ENCODE data around the gene ADGRA1. TPM values are rescaled to one million over a fixed set of nuclear protein-coding genes. Genes with fewer than 3 reads are reported as not detected.
"Not testable (repeated sequence)": the region's sequence is repeated elsewhere in the genome, so short reads cannot be mapped to it uniquely, and the experiment has no call there.

Gene ADGRA1
- total RNA-seq, 1 experiment from 2014 or later: not detected

DNA sequence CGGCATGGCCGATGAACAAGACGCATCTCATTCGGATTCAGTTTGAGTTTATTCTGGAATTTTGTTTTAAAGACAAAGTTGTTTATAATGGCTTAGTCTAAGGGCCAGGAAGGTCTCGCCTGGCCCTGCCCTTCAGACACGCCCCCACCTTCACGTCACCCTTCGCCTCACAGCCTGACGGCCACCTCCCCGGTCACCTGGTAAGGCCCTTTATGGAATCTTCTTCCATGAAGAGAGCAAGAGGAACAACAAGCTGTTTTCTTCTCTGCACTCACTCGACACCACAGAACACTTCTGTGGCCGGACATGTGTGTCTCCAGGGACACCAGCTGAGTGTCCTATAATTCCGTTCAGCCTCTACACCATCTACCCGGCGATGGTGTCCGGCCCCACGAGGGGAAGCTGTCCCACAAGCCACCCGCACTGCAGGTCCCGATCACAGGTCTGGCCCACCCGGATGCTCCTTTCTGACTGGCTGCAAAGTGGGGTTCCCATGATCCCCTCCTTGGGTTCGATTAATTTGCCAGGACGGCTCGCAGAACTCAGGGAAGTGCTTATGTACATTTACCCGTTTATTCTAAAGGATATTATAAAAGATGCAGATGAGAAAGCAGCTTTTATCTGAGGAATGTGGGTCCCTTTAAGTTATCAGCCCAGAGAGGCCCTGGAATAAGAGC, 54.9 kb downstream of the ADGRA1 start:
- DNase-seq (ENCODE audit: low read depth): no peak

DNA sequence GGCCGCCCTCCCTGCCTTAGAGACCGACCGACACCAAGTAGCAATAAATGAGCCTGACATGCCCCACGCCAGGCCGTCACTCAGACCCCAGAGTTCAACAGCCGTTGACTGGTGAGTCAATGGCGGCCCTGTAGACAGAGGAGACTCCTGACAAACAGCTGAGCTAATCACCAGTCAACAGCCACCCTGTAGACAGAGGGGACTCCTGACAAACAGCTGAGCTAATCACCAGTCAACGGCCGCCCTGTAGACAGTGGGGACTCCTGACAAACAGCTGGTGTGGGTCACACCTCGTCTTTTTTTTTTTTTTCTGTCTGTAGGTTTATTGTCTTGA, 55.4 kb downstream of the ADGRA1 start:
- no peak for DNase-seq (ENCODE audit: low read depth)

DNA sequence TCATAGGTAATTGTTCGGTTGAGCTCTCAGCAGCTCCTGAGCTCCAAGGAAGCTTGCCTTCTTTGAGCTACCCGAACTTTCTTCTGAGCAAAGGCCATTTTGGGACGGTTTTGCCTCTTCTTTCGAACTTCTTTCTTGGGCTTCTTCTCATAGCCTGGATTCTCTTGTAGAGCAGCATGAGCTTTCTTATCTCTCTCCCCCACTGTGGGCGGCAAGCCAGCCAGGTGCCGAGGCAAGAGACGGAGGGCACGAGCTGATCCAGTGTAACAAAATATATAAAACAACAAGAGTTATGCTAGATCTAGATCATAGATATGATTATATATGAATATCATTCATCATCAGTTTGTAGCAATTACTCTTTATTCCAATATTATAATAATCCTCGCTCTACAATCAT, 55.8 kb downstream of the ADGRA1 start:
- DNase-seq (ENCODE audit: low read depth): no peak

DNA sequence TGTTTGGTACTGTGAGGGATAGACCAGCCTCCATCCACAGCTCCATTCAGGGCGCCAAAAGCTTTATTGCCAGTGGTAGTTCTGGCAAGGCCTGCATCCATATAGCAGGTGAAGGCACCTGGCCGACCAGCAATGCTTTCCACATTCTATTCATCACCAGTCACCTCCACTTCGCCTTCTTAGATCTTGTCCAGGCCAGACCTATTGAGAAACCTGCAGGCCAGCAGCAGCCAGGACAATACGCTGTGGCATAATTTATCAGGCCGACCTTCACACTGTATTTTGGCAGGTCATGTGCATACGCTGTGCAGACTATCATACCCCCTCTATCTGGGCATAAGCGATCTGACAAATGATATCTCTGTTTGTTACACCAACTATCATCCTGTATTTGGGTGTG, 57.0 kb downstream of the ADGRA1 start:
- DNase-seq (ENCODE audit: low read depth): no peak

DNA sequence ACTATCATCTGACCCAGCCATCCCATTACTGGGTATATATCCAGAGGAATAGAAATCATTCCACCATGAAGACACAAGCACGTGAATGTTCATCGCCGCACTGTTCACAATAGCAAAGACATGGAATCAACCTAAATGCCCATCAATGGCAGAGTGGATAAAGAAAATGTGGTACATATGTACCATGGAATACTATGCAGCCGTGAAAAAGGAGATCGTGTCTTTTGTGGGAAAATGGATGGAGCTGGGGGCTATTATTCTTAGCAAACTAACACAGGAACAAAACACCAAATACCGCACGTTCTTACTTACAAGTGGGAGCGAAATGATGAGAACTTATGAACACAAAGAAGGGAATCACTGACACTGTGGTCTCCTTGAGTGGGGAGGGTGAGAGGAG, 62.5 kb downstream of the ADGRA1 start:
- no peak for DNase-seq (ENCODE audit: low read depth)

DNA sequence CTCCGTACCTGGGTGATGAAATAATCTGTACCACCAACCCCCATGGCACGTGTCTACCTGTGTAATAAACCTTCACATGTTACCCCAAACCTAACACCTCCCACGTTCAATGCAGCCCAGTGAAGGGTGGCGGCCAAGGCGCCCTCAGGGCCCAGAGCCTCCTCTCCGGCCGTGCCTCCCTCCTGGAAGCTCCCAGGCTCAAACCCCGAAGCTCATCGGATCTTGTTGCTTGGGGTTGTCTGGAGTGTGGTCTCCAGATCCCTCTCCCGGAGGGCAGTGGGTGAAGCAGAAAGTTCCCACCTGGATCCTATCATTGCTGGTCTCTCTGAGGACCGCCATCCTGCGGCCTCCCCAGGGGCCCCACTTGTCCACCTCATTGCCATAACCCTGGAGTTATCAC, 62.9 kb downstream of the ADGRA1 start:
- no peak for DNase-seq (ENCODE audit: low read depth)

DNA sequence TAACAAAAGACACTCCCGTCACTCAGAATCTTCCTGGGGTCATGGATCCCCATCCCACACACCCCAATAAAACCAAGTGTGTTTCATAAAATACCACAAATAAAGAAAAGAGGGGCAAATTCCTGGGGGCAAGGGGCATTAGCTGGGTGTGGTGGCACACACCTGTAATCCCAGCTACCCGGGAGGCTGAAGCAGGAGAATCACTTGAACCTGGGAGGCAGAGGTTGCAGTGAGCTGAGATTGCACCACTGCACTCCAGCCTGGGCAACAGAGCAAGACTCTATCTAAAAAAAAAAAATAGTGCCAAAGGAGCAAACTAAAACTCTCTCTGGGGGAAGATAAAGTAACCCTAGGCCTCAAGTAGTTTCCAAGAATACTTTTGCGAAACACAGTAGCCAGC, 63.3 kb downstream of the ADGRA1 start:
- DNase-seq (ENCODE audit: low read depth): not testable (repeated sequence)

DNA sequence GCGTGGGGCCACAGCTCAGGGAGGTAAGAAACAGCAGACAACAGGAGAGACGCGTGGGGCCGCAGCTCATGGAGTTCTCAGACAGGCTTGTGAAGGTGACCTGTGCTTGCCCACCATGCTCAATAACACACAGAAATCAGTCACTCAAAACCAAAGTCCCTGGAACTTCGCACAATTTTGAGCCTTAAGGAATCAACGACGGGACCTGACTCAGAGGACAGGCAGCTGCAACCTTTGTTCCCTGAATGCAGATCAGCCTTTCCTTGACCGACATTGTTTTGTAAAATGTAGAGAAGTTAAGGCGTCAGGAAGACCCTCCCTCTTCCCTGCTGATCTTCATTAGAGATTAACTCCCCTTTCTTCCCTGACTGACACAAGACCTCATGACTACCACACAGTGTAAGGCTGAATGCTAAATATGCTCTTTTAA, 63.8 kb downstream of the ADGRA1 start:
- DNase-seq (ENCODE audit: low read depth): no peak

DNA sequence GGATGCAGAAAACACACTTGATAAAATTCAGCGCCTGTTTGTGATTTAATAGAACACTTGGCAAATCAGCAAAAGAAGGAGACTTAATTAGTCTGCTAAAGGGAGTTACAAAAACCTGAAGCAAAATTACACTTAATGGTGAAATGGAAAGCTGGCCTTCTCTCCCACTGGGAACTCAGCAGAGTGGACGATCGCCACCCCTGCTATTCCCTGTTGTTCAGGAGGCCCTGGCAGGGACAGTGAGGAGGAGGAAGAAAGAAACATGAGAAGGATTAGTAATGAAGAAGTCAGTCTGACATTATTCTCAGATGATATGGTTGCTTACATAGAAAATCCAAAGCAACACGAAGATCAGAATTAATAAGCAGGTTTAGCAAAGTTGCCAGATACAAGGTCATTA, 66.7 kb downstream of the ADGRA1 start:
- no peak for DNase-seq (ENCODE audit: low read depth)

DNA sequence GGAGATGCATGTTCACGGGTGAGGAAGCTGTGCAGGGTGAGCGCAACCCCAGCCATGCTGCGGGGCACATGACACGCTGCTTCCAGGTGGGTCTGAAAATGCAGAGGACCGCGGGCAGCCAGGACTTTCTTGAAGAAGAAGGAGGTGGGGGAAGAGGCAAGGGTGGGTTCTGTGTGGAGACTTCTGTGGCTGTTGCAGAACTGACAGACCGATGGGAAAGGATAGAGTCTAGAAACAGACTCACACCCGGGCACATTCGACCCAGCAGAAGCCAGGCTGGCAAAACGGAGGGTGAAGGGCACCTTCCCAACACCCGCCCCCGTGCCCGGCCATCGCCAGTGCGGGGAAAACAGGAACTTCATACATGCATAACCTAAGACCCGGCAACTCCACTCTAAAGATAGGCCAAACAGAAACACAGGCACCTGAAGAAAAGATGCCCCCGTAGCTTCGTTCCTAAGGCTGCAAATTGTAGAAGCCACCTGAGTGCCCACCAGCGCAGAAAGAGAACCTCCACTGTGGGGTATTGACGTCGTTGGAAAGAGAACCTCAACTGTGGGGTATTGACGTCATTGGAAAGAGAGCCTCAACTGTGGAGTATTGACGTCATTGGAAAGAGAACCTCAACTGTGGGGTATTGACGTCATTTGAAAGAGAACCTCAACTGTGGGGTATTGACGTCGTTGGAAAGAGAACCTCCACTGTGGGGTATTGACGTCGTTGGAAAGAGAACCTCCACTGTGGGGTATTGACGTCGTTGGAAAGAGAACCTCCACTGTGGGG, 67.5 kb downstream of the ADGRA1 start:
- DNase-seq (ENCODE audit: low read depth): no peak

DNA sequence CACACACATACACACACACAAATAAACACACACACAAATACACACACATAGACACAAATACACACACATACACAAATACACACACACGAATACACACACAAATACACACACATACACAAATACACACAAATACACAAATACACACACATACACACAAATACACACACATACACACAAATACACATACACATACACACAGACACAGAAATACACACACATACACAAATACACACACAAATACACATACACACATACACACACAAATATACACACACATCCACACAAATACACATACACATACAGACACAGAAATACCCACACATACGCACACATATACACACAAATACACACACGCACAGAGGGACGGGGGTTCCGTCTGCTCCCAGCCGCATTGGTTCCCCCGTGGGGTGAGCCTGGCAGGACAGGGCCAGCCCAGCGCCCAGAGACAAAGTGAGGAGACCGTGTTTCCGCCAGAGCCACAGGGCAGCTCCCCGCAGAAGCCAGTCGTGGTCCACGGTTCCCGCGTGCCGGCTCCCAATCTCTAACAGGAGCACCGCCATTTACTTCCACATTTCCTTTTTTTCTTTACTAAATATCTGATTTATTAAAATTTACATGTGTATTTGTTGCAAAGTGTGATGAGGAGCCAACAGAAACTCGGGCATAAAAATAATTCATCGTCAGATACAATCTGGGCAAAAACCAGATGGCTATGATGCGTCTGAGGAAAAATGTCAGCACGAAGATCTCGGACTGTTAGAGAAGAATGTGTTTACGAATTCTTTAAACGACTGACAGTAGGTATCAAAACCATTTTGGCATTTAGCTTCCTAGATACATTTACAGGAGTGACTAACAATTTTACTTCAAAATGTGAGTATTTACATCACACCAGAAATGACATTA, 69.2 kb downstream of the ADGRA1 start:
- no peak for DNase-seq (ENCODE audit: low read depth)

DNA sequence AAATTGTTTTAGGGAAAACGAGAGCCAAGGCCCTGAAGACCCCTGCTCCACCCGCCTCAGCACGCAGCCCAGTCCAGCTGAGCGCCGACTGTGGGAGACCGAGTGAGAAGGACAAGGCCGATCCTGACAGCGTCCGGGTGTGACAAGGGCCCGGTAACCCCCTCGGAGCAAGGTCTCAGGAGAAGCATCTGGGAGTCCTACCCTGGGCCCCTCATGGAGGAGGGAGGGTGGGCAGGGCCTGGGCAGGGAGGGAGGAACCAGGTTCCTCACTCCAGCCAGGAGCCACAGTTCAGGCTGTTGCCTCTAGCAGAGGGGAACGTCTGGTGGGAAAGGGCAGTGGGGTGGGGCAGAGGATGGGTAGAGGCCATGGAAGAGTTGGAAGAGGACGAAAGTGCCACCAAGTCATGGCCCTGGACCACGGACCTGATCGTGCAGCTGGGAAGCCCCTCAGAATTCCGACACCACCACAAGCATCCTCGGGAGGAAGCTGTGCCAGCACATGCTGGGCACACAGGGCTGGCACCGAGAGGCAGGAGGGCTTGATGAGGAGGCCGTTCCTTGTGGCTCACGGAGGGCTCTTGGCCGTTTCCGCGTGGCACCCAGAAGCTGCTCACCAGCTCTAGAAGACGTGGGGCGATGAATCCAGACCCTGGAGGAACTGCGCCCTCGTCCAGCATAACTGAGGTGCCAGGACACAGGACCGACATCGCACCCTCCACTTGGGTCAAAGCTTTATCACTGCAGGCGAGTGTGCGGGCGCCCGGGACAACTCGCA, 70.1 kb downstream of the ADGRA1 start:
- DNase-seq (ENCODE audit: low read depth): no peak

DNA sequence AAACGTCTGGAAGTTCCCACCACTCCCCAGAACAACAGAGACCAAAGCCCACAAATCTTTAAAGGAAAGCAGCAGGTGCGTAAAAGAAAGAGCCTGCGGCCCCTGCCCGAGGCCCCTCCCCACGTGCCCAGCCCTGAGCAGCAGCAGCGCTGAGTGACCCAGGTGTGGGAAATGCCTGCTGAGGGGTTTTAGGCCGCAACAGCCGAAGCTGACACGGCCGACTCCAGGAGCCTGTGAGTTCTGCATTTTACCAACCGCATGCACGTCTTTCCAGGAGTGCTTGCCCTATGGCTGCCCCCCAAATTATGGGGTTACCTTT, 70.7 kb downstream of the ADGRA1 start:
- DNase-seq (ENCODE audit: low read depth): no peak

DNA sequence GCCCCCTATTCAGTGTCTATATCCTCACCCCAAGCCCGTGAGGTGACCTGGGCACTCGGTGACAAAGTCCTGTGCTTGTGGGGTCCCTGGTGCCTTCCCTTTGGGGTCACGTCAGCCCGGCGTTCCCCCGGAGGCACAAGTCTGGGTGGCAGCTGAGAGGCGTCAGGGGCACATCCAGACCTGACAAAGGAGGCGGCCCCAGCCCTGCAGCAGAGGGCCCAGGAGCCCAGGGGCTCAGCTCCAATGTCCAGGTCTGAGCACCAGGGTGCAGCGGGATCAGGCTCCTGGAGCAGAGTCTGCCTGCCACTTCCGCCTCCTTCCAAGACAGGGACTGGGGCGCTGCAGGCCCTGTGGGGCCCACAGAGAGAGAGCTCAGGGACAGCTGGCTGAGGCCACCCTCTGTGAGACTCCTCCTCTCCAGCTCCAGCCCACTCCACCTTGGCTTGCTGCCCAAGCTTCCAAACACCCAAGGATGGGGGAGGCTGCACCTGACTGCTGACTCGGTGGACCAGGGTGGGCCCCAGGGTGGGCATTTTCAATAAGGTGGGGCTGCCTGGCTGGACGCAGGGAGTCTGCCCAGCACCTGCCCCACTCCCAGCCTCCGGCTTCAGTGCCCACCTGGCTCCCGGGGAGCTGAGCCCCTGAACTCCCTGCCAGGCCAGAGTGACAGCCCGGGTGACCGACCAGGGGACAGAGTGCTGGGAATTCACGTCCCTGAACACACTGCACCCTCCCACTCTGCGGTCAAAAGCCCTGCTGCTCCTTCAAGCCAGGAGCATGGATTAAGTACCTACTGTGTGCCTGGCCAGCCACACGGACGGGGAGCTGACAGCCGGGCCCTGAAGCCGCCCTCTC, 71.3 kb downstream of the ADGRA1 start:
- DNase-seq (ENCODE audit: low read depth): peak; percentile 13

DNA sequence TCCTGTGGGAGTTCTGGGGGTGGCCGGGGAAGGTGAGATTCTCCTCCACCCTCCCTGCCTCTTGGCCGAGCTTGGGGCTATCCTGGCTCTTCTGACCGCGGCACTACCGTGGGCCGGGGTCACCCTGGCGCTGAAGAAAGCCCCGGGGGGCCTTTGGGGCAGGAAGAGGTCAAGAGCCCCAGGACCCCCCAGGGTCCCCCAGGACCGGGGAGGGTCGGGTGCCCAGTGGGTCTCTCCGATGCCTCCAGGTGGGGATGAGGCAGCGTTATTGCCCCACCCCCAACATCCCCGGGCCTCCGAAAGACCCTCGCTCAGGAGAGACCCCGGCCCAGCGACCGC, 71.9 kb downstream of the ADGRA1 start:
- no peak for DNase-seq (ENCODE audit: low read depth)

DNA sequence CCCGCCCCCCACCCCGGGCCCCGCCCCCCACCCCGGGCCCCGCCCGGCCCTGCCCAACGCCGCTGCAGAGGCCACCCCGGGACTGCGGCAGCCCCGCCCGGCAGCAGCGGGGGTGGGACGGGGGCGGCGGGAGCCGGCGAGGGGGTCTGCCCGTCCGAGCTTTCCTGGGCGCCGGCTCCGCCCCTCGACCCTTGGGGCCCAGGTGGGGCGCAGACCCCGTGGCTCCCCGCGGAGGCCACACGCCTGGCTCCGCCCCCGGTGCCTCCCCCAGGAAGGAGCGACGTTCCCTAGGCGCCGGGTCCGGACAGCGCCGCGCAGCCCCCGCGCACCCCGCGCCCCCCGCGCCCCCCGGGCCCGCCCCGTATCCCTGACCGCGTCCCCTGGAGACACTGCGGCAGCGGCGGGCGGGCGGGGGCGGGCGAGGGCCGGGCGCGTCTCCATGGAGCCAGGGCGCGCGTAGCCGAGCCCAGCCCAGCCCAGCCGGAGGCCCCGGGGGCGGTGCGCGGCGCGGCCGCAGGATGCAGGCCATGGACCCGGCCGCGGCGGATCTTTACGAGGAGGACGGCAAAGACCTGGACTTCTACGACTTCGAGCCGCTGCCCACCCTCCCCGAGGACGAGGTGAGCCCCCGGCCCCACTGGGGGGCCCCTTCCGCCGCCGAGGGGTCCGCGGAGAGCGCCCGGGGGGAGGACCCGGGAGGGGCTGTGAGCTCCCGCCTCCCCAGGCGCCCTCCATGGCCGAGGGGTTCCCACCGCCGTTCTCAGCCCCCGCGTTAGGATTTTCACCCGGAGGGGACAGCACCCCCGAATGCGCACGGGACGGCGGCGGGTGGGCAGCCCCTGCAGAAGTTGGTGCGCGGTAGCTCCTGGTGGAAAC, 72.5 kb downstream of the ADGRA1 start, which contains the start of gene KNDC1:
Gene KNDC1 (plus strand): TSS at position 270 of the 876 bp plus-strand sequence. CDS start 249 bp downstream, at position 519.
- DNase-seq (ENCODE audit: low read depth): no peak

DNA sequence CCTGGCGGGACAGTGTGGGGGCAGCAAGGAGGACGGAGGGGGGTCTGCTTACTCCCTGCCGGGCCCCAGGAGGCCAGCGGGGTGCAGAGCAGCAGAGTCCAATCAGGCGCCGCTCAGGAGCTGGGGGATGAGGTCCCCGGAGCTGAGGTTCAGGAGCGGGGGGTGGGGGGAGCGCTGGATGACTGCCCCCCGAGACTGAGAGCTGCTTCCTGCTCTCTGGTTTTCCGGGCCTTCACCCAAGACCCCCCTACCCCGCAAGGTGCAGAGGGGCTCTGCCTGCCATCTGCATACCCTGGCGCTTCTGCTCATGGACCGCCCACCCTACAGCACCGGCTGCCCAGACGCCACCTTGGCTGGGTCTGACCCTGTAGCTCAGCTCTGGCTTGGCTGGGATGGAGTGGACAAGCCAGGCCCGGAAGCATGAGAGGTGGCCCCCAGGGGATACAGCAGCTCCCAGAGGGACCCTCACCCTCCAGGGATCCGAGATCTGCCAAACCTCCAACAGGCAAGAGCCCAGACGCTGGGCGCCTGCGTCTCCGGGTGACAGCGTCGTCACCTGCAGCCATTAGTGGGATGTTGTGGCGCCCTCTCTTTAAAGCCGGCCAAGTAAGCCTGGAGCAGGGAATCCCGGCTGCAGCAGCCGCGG, 73.2 kb downstream of the ADGRA1 start:
- DNase-seq (ENCODE audit: low read depth): no peak

DNA sequence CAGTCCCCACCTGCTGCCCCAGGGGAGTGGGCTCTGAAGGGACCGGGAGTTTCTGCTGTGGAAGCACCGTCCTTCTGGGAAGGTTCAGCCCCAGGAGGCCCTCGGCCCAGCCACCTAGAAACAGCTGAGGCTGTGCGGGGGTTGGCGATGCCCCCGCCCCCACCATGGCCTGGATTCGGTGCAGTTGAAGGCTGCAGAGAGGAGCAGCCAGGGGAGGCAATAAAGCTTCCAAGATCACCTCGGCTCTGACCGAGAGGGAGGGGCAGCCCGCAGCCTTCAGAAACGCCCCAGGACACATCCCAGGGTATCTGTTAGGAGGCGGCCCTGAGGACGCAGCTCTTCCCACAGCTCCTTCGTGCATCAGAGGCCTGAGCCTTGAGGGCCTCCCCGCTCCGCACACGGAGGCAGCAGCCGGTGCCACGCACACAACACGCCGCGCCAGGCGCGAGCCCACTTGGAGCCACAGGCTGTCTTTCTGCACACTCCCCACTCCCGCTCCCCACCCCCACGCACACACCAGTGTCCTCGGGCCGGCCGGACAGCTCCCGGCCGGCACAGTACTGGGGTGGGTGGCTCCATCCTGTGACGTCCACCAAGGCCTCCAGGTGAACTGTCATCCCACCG, 73.9 kb downstream of the ADGRA1 start:
- DNase-seq (ENCODE audit: low read depth): no peak
